ENCODE measurements around the gene CLEC10A.

Gene CLEC10A

GRCh38 chr17:7111784-7112509, 31.9 kb upstream of the CLEC10A start:
- no peak for ATAC-seq
- TF ChIP-seq GLIS3 (CRISPR knock-in tag; IDR thresholded peaks at IDR 0.05) (no peak), ESRRG (CRISPR knock-in tag; IDR thresholded peaks at IDR 0.05) (no peak), CREB5 (CRISPR knock-in tag; IDR thresholded peaks at IDR 0.05; ENCODE audit: low read depth) (no peak), ARNTL (CRISPR knock-in tag; IDR thresholded peaks at IDR 0.05; ENCODE audit: borderline replicate concordance, low read depth) (no peak), PPARA (CRISPR knock-in tag; IDR thresholded peaks at IDR 0.05; ENCODE audit: borderline replicate concordance) (no peak)

GRCh38 chr17:7110617-7111306, 30.7 kb upstream of the CLEC10A start:
- ATAC-seq, result no peak
- TF ChIP-seq ZC3H10 (CRISPR knock-in tag; IDR thresholded peaks at IDR 0.05), result no peak
- no peak for TF ChIP-seq ZNF70 (CRISPR knock-in tag; IDR thresholded peaks at IDR 0.05)
- TF ChIP-seq RARB (CRISPR knock-in tag; IDR thresholded peaks at IDR 0.05), result no peak
- TF ChIP-seq CSDC2 (CRISPR knock-in tag; IDR thresholded peaks at IDR 0.05), result no peak
- TF ChIP-seq GLIS3 (CRISPR knock-in tag; IDR thresholded peaks at IDR 0.05), result no peak
- no peak for TF ChIP-seq TOX (CRISPR knock-in tag; IDR thresholded peaks at IDR 0.05; ENCODE audit: borderline replicate concordance)
- no peak for TF ChIP-seq CREB5 (CRISPR knock-in tag; IDR thresholded peaks at IDR 0.05; ENCODE audit: low read depth)
- no peak for TF ChIP-seq ESRRG (CRISPR knock-in tag; IDR thresholded peaks at IDR 0.05)
- TF ChIP-seq ZFP30 (CRISPR knock-in tag; IDR thresholded peaks at IDR 0.05), result no peak

- TF ChIP-seq ZNF8 (CRISPR knock-in tag; IDR thresholded peaks at IDR 0.05), result no peak
- no peak for TF ChIP-seq ZNF565 (CRISPR knock-in tag; conservative IDR thresholded peaks at IDR 0.05; ENCODE audit: low read depth)
- TF ChIP-seq ZFP30 (CRISPR knock-in tag; IDR thresholded peaks at IDR 0.05), result no peak
- no peak for TF ChIP-seq ARNTL (CRISPR knock-in tag; IDR thresholded peaks at IDR 0.05; ENCODE audit: borderline replicate concordance, low read depth)
- TF ChIP-seq ZNF70 (CRISPR knock-in tag; IDR thresholded peaks at IDR 0.05), result no peak
- no peak for TF ChIP-seq ZC3H10 (CRISPR knock-in tag; IDR thresholded peaks at IDR 0.05)
- ATAC-seq, result no peak
Measured at GRCh38 chr17:7109461-7110322, 29.6 kb upstream of the CLEC10A start.

- no peak for ATAC-seq
Measured at GRCh38 chr17:7108981-7109380, 28.9 kb upstream of the CLEC10A start.

More at GRCh38 chr17:7108981-7109380, 28.9 kb upstream of the CLEC10A start:
- TF ChIP-seq ISL1 (CRISPR knock-in tag; IDR thresholded peaks at IDR 0.05) (no peak), ZFP30 (CRISPR knock-in tag; IDR thresholded peaks at IDR 0.05) (no peak), TSHZ2 (CRISPR knock-in tag; IDR thresholded peaks at IDR 0.05) (no peak), TCF4 (CRISPR knock-in tag; IDR thresholded peaks at IDR 0.05; ENCODE audit: borderline replicate concordance) (no peak), SNAI2 (CRISPR knock-in tag; IDR thresholded peaks at IDR 0.05) (no peak), CSDC2 (CRISPR knock-in tag; IDR thresholded peaks at IDR 0.05) (no peak), ZNF8 (CRISPR knock-in tag; IDR thresholded peaks at IDR 0.05) (no peak), CSRNP3 (CRISPR knock-in tag; IDR thresholded peaks at IDR 0.05) (no peak), PPARA (CRISPR knock-in tag; IDR thresholded peaks at IDR 0.05; ENCODE audit: borderline replicate concordance) (no peak), ZNF565 (CRISPR knock-in tag; conservative IDR thresholded peaks at IDR 0.05; ENCODE audit: low read depth) (no peak), ZNF70 (CRISPR knock-in tag; IDR thresholded peaks at IDR 0.05) (no peak), GLIS3 (CRISPR knock-in tag; IDR thresholded peaks at IDR 0.05) (no peak), RARB (CRISPR knock-in tag; IDR thresholded peaks at IDR 0.05) (no peak), CREB5 (CRISPR knock-in tag; IDR thresholded peaks at IDR 0.05; ENCODE audit: low read depth) (no peak), ZFP3 (CRISPR knock-in tag; IDR thresholded peaks at IDR 0.05) (no peak), OSR1 (CRISPR knock-in tag; IDR thresholded peaks at IDR 0.05) (no peak)

All from SK-N-SH treated with all-trans-retinoic acid at 6 μM for 48 hours (cell line).